Endothelial cell of umbilical vein (primary cell): ENCODE measurements around the gene UTRN. TPM values are rescaled to one million over a fixed set of nuclear protein-coding genes. Genes with fewer than 3 reads are reported as not detected.

ENCODE experiments used
- BruUV-seq: library from RNA; stranded (reverse); fragments of 400-500 nt; replicated peaks from 2 replicates; lab custom pipeline; 2021; lab: Mats Ljungman, UMichigan
- CTCF ChIA-PET: fragments of 300-600, 350-600 bp; sonication (Branson Sonifier 250); formaldehyde crosslinking; loops from one replicate; lab custom pipeline; 2021; ENCODE audit warnings: antibody characterized with exemption, inconsistent platforms; lab: Charles Lee
- POLR2A ChIA-PET: fragments of 300-600, 350-600 bp; sonication (Branson Sonifier 250); formaldehyde crosslinking; loops from one replicate; lab custom pipeline; 2021; ENCODE audit warnings: antibody characterized with exemption, inconsistent platforms; lab: Charles Lee
- DNase-seq: peaks from one replicate; pipeline ENCODE4 v3.0.0-alpha.2; 2011; ENCODE audit warnings: low read depth, low spot score
- FAIRE-seq: peaks from 2 replicates; lab custom pipeline; 2011; peaks lifted over from hg19 to GRCh38; lab: Jason Lieb, UNC
- H2AFZ ChIP-seq: 2 replicates; pipeline ENCODE4 v1.6.0; 2012; ENCODE audit warnings: low read depth, low read length, control low read depth, inconsistent platforms
- H3K27ac ChIP-seq: 2 replicates; pipeline ENCODE4 v1.5.1; 2011; ENCODE audit warnings: low read depth, mild to moderate bottlenecking, control low read depth, low read length, moderate library complexity; ENCODE audit not compliant: insufficient read depth
- H3K27me3 ChIP-seq, 2 experiments: 2 replicates each; pipeline versions ENCODE4 v1.6.0 to v1.6.1; 2011; ENCODE audit warnings: low read length in 2 of 2, mixed read lengths in 1 of 2; ENCODE audit not compliant: control insufficient read depth in 2 of 2, insufficient read depth in 2 of 2
- H3K36me3 ChIP-seq, 2 experiments: 2 replicates in 1 of 2; 3 replicates in 1 of 2; pipeline ENCODE4 v1.5.1; 2011; ENCODE audit warnings: low read length in 2 of 2, mild to moderate bottlenecking in 1 of 2, moderate library complexity in 1 of 2; ENCODE audit not compliant: control insufficient read depth in 2 of 2, insufficient read depth in 2 of 2; ENCODE audit errors: extremely low read depth in 1 of 2
- H3K4me1 ChIP-seq: 3 replicates; pipeline ENCODE4 v1.5.1; 2011; ENCODE audit warnings: mild to moderate bottlenecking, low read length; ENCODE audit not compliant: control insufficient read depth, insufficient read depth; ENCODE audit errors: extremely low read depth
- H3K4me2 ChIP-seq: 2 replicates; pipeline ENCODE4 v1.6.1; 2011; ENCODE audit warnings: low read length, control low read depth, mixed read lengths; ENCODE audit not compliant: insufficient read depth
- H3K4me3 ChIP-seq, 3 experiments: fragments of 200-600 bp in 1 of 3; sonication (generic), shearing (Covaris generic) in 1 of 3; replicated peaks in 1 of 3; 2 replicates each; pipeline ENCODE4 v1.5.1; 2011 to 2016; ENCODE audit warnings: control low read depth in 3 of 3, low read length in 3 of 3, mild to moderate bottlenecking in 2 of 3, inconsistent platforms in 1 of 3, low read depth in 1 of 3, moderate library complexity in 1 of 3; ENCODE audit not compliant: insufficient read depth in 1 of 3
- H3K79me2 ChIP-seq: 2 replicates; pipeline ENCODE4 v1.6.0; 2012; ENCODE audit warnings: low read length, inconsistent platforms; ENCODE audit not compliant: control insufficient read depth, insufficient read depth
- H3K9ac ChIP-seq: replicated peaks from 2 replicates; pipeline ENCODE3; 2011; ENCODE audit warnings: low read length, control low read depth; ENCODE audit not compliant: insufficient read depth; ENCODE audit errors: extremely low read depth
- H3K9me1 ChIP-seq: replicated peaks from 3 replicates; pipeline ENCODE4 v1.6.0; 2011; ENCODE audit warnings: mild to moderate bottlenecking, low read length; ENCODE audit not compliant: control insufficient read depth, insufficient read depth; ENCODE audit errors: extremely low read depth
- H3K9me3 ChIP-seq: replicated peaks from 2 replicates; pipeline ENCODE4 v1.5.1; 2012; ENCODE audit warnings: low read length, inconsistent platforms; ENCODE audit not compliant: control insufficient read depth, insufficient read depth
- H4K20me1 ChIP-seq: replicated peaks from 2 replicates; pipeline ENCODE3; 2011; ENCODE audit warnings: mild to moderate bottlenecking, low read length; ENCODE audit not compliant: control insufficient read depth, insufficient read depth; ENCODE audit errors: extremely low read depth
- CTCF ChIP-seq, 2 donors: IDR thresholded peaks; 1 replicate in 1 of 2; 2 replicates in 1 of 2; pipeline ENCODE4 v1.5.1; 2011; ENCODE audit warnings: low read length in 2 of 2, mild to moderate bottlenecking in 2 of 2, moderate library complexity in 2 of 2, control low read depth in 1 of 2, inconsistent platforms in 1 of 2, low read depth in 1 of 2; ENCODE audit not compliant: insufficient read depth in 1 of 2; ENCODE audit errors: extremely low read depth in 1 of 2
- EZH2 ChIP-seq: IDR thresholded peaks from 2 replicates; pipeline ENCODE4 v1.6.1; 2012; ENCODE audit warnings: borderline replicate concordance, low read depth, mild to moderate bottlenecking, moderate library complexity, low read length, inconsistent platforms; ENCODE audit not compliant: severe bottlenecking
- FOS ChIP-seq: IDR thresholded peaks from 2 replicates; pipeline ENCODE4 v1.6.1; 2011; ENCODE audit warnings: mild to moderate bottlenecking, low read length, moderate library complexity, borderline replicate concordance; ENCODE audit not compliant: insufficient read depth
- GATA2 ChIP-seq: IDR thresholded peaks from 2 replicates; pipeline ENCODE4 v1.7.0; 2011; ENCODE audit warnings: low read depth, mild to moderate bottlenecking, moderate library complexity, mixed read lengths, low read length; ENCODE audit not compliant: insufficient read length, insufficient read depth
- JUN ChIP-seq: IDR thresholded peaks from 2 replicates; pipeline ENCODE4 v1.6.1; 2011; ENCODE audit warnings: borderline replicate concordance, low read depth; ENCODE audit not compliant: insufficient read length, insufficient read depth
- MAX ChIP-seq: IDR thresholded peaks from 2 replicates; pipeline ENCODE4 v1.6.1; 2011; ENCODE audit not compliant: insufficient read depth, insufficient read length
- MYC ChIP-seq: IDR thresholded peaks from one replicate; pipeline ENCODE4 v1.6.1; 2011; ENCODE audit warnings: mild to moderate bottlenecking, low read depth, low read length
- POLR2A ChIP-seq: IDR thresholded peaks from 2 replicates; pipeline ENCODE4 v1.6.1; 2012; ENCODE audit warnings: low read depth, mild to moderate bottlenecking, control low read depth, low read length
- POLR2AphosphoS5 ChIP-seq: IDR thresholded peaks from 2 replicates; pipeline ENCODE4 v1.6.1; 2012; ENCODE audit warnings: low read depth, mild to moderate bottlenecking, control low read depth, low read length, moderate library complexity; ENCODE audit not compliant: insufficient read depth
- dilution Hi-C: fragments of 300-500 bp; cut with MboI; formaldehyde crosslinking; loops from one replicate; pipeline ENCODE4 v1.15.0; 2019; ENCODE audit warnings: low sequenced_read_pairs; ENCODE audit not compliant: extremely low pct_ligation_motif_present
- intact Hi-C: fragments of 100-400 bp; cut with micrococcal nuclease; formaldehyde crosslinking; loops from one replicate; pipeline ENCODE4 v1.10.0; 2022
- polyA plus RNA-seq, 4 experiments: library from polyadenylated mRNA; depleted of rRNA in 3 of 4; stranded (reverse) in 3 of 4; unstranded in 1 of 4; fragments of >200 nt; gene quantifications; 2 replicates each; pipeline versions ENCODE4 v1.2.1 to v1.2.3, GENCODE V29; 2011 to 2012; ENCODE audit warnings: missing spikeins in 1 of 4
- total RNA-seq: library from RNA; stranded (reverse); gene quantifications from 2 replicates; pipeline ENCODE4 v1.2.3, GENCODE V29; 2021

The UTRN gene
- total and polyA plus RNA-seq, 2 donors (not counting 3 experiments of a cell fraction or from before 2014, with no cell fraction given): 37.4 to 224 TPM

GRCh38 chr6:144295981-144296767 is 11.0 kb downstream of the UTRN start:
- no peaks in the 10 kb centered on the region for H3K9me1 ChIP-seq
- H3K4me1 ChIP-seq: peaks cover 26% of the 10 kb centered on the region
- no peak overlapping the region for H3K9ac ChIP-seq
- no peak for DNase-seq
- ChIA-PET CTCF (interaction anchor here (1.2 to 1.6 kb wide), 2 partner anchors 10 to 19 kb away, joined by 4 to 5 read pairs; no protein-coding TSS in a partner anchor), POLR2A (no interaction called here)
- intact Hi-C loops: no loop called here
- H3K4me3 ChIP-seq: no peak overlapping the region
- no peaks in the 10 kb centered on the region for H3K27me3 ChIP-seq
- H4K20me1 ChIP-seq: no peaks in the 10 kb centered on the region
- H3K4me2 ChIP-seq: no peak overlapping the region
- H3K79me2 ChIP-seq: peaks cover 27% of the 10 kb centered on the region
- FAIRE-seq: no peak
- no peak overlapping the region for H2AFZ ChIP-seq
- dilution Hi-C loops: no loop called here
- no TSS peak for BruUV-seq
- H3K36me3 ChIP-seq: peaks cover 2 to 7% of the 10 kb centered on the region in 2 experiments
- TF ChIP-seq JUN (no peak), POLR2AphosphoS5 (no peak), GATA2 (no peak), EZH2 (no peak), MYC (no peak), FOS (no peak), CTCF (IDR thresholded peaks at IDR 0.05; ENCODE audit: extremely low read depth in 1 of 2, insufficient read depth in 1 of 2, low read depth in 1 of 2, low read length in 2 of 2) (no peak), MAX (no peak), POLR2A (no peak)
- no peaks in the 10 kb centered on the region for H3K9me3 ChIP-seq
- H3K27ac ChIP-seq: no peak overlapping the region
